Endothelial cell of umbilical vein (primary cell): ENCODE results near the gene PDE3B. TPM values are rescaled to one million over a fixed set of nuclear protein-coding genes. Genes with fewer than 3 reads are reported as not detected.

ENCODE experiments used
- BruUV-seq: library from RNA; stranded (reverse); fragments of 400-500 nt; replicated peaks from 2 replicates; lab custom pipeline; 2021; lab: Mats Ljungman, UMichigan
- CTCF ChIA-PET: fragments of 300-600, 350-600 bp; sonication (Branson Sonifier 250); formaldehyde crosslinking; loops from one replicate; lab custom pipeline; 2021; ENCODE audit warnings: antibody characterized with exemption, inconsistent platforms; lab: Charles Lee
- POLR2A ChIA-PET: fragments of 300-600, 350-600 bp; sonication (Branson Sonifier 250); formaldehyde crosslinking; loops from one replicate; lab custom pipeline; 2021; ENCODE audit warnings: antibody characterized with exemption, inconsistent platforms; lab: Charles Lee
- DNase-seq: peaks from one replicate; pipeline ENCODE4 v3.0.0-alpha.2; 2011; ENCODE audit warnings: low read depth, low spot score
- FAIRE-seq: peaks from 2 replicates; lab custom pipeline; 2011; peaks lifted over from hg19 to GRCh38; lab: Jason Lieb, UNC
- H2AFZ ChIP-seq: 2 replicates; pipeline ENCODE4 v1.6.0; 2012; ENCODE audit warnings: low read depth, low read length, control low read depth, inconsistent platforms
- H3K27ac ChIP-seq: 2 replicates; pipeline ENCODE4 v1.5.1; 2011; ENCODE audit warnings: low read depth, mild to moderate bottlenecking, control low read depth, low read length, moderate library complexity; ENCODE audit not compliant: insufficient read depth
- H3K27me3 ChIP-seq, 2 experiments: 2 replicates each; pipeline versions ENCODE4 v1.6.0 to v1.6.1; 2011; ENCODE audit warnings: low read length in 2 of 2, mixed read lengths in 1 of 2; ENCODE audit not compliant: control insufficient read depth in 2 of 2, insufficient read depth in 2 of 2
- H3K36me3 ChIP-seq, 2 experiments: 2 replicates in 1 of 2; 3 replicates in 1 of 2; pipeline ENCODE4 v1.5.1; 2011; ENCODE audit warnings: low read length in 2 of 2, mild to moderate bottlenecking in 1 of 2, moderate library complexity in 1 of 2; ENCODE audit not compliant: control insufficient read depth in 2 of 2, insufficient read depth in 2 of 2; ENCODE audit errors: extremely low read depth in 1 of 2
- H3K4me1 ChIP-seq: 3 replicates; pipeline ENCODE4 v1.5.1; 2011; ENCODE audit warnings: mild to moderate bottlenecking, low read length; ENCODE audit not compliant: control insufficient read depth, insufficient read depth; ENCODE audit errors: extremely low read depth
- H3K4me2 ChIP-seq: 2 replicates; pipeline ENCODE4 v1.6.1; 2011; ENCODE audit warnings: low read length, control low read depth, mixed read lengths; ENCODE audit not compliant: insufficient read depth
- H3K4me3 ChIP-seq, 3 experiments: fragments of 200-600 bp in 1 of 3; sonication (generic), shearing (Covaris generic) in 1 of 3; replicated peaks in 1 of 3; 2 replicates each; pipeline ENCODE4 v1.5.1; 2011 to 2016; ENCODE audit warnings: control low read depth in 3 of 3, low read length in 3 of 3, mild to moderate bottlenecking in 2 of 3, inconsistent platforms in 1 of 3, low read depth in 1 of 3, moderate library complexity in 1 of 3; ENCODE audit not compliant: insufficient read depth in 1 of 3
- H3K79me2 ChIP-seq: 2 replicates; pipeline ENCODE4 v1.6.0; 2012; ENCODE audit warnings: low read length, inconsistent platforms; ENCODE audit not compliant: control insufficient read depth, insufficient read depth
- H3K9ac ChIP-seq: replicated peaks from 2 replicates; pipeline ENCODE3; 2011; ENCODE audit warnings: low read length, control low read depth; ENCODE audit not compliant: insufficient read depth; ENCODE audit errors: extremely low read depth
- H3K9me1 ChIP-seq: replicated peaks from 3 replicates; pipeline ENCODE4 v1.6.0; 2011; ENCODE audit warnings: mild to moderate bottlenecking, low read length; ENCODE audit not compliant: control insufficient read depth, insufficient read depth; ENCODE audit errors: extremely low read depth
- H3K9me3 ChIP-seq: replicated peaks from 2 replicates; pipeline ENCODE4 v1.5.1; 2012; ENCODE audit warnings: low read length, inconsistent platforms; ENCODE audit not compliant: control insufficient read depth, insufficient read depth
- H4K20me1 ChIP-seq: replicated peaks from 2 replicates; pipeline ENCODE3; 2011; ENCODE audit warnings: mild to moderate bottlenecking, low read length; ENCODE audit not compliant: control insufficient read depth, insufficient read depth; ENCODE audit errors: extremely low read depth
- CTCF ChIP-seq, 2 donors: IDR thresholded peaks; 1 replicate in 1 of 2; 2 replicates in 1 of 2; pipeline ENCODE4 v1.5.1; 2011; ENCODE audit warnings: low read length in 2 of 2, mild to moderate bottlenecking in 2 of 2, moderate library complexity in 2 of 2, control low read depth in 1 of 2, inconsistent platforms in 1 of 2, low read depth in 1 of 2; ENCODE audit not compliant: insufficient read depth in 1 of 2; ENCODE audit errors: extremely low read depth in 1 of 2
- EZH2 ChIP-seq: IDR thresholded peaks from 2 replicates; pipeline ENCODE4 v1.6.1; 2012; ENCODE audit warnings: borderline replicate concordance, low read depth, mild to moderate bottlenecking, moderate library complexity, low read length, inconsistent platforms; ENCODE audit not compliant: severe bottlenecking
- FOS ChIP-seq: IDR thresholded peaks from 2 replicates; pipeline ENCODE4 v1.6.1; 2011; ENCODE audit warnings: mild to moderate bottlenecking, low read length, moderate library complexity, borderline replicate concordance; ENCODE audit not compliant: insufficient read depth
- GATA2 ChIP-seq: IDR thresholded peaks from 2 replicates; pipeline ENCODE4 v1.7.0; 2011; ENCODE audit warnings: low read depth, mild to moderate bottlenecking, moderate library complexity, mixed read lengths, low read length; ENCODE audit not compliant: insufficient read length, insufficient read depth
- JUN ChIP-seq: IDR thresholded peaks from 2 replicates; pipeline ENCODE4 v1.6.1; 2011; ENCODE audit warnings: borderline replicate concordance, low read depth; ENCODE audit not compliant: insufficient read length, insufficient read depth
- MAX ChIP-seq: IDR thresholded peaks from 2 replicates; pipeline ENCODE4 v1.6.1; 2011; ENCODE audit not compliant: insufficient read depth, insufficient read length
- MYC ChIP-seq: IDR thresholded peaks from one replicate; pipeline ENCODE4 v1.6.1; 2011; ENCODE audit warnings: mild to moderate bottlenecking, low read depth, low read length
- POLR2A ChIP-seq: IDR thresholded peaks from 2 replicates; pipeline ENCODE4 v1.6.1; 2012; ENCODE audit warnings: low read depth, mild to moderate bottlenecking, control low read depth, low read length
- POLR2AphosphoS5 ChIP-seq: IDR thresholded peaks from 2 replicates; pipeline ENCODE4 v1.6.1; 2012; ENCODE audit warnings: low read depth, mild to moderate bottlenecking, control low read depth, low read length, moderate library complexity; ENCODE audit not compliant: insufficient read depth
- dilution Hi-C: fragments of 300-500 bp; cut with MboI; formaldehyde crosslinking; loops from one replicate; pipeline ENCODE4 v1.15.0; 2019; ENCODE audit warnings: low sequenced_read_pairs; ENCODE audit not compliant: extremely low pct_ligation_motif_present
- intact Hi-C: fragments of 100-400 bp; cut with micrococcal nuclease; formaldehyde crosslinking; loops from one replicate; pipeline ENCODE4 v1.10.0; 2022
- polyA plus RNA-seq, 4 experiments: library from polyadenylated mRNA; depleted of rRNA in 3 of 4; stranded (reverse) in 3 of 4; unstranded in 1 of 4; fragments of >200 nt; gene quantifications; 2 replicates each; pipeline versions ENCODE4 v1.2.1 to v1.2.3, GENCODE V29; 2011 to 2012; ENCODE audit warnings: missing spikeins in 1 of 4
- total RNA-seq: library from RNA; stranded (reverse); gene quantifications from 2 replicates; pipeline ENCODE4 v1.2.3, GENCODE V29; 2021

The PDE3B gene
- total and polyA plus RNA-seq, 2 donors (not counting 3 experiments of a cell fraction or from before 2014, with no cell fraction given): 0.26 to 1.9 TPM

GRCh38 chr11:14645985-14646900 is 2.6 kb downstream of the PDE3B start:
- Histone ChIP-seq H3K27ac (no peak overlapping the region), H2AFZ (no peak overlapping the region), H3K4me3 (no peak overlapping the region), H3K27me3 (peaks cover 10 to 15% of the 10 kb centered on the region in 2 experiments), H3K9me1 (no peaks in the 10 kb centered on the region), H3K4me1 (peaks cover 18% of the 10 kb centered on the region), H3K79me2 (no peaks in the 10 kb centered on the region), H3K36me3 (no peaks in the 10 kb centered on the region), H3K9ac (no peak overlapping the region), H3K4me2 (no peak overlapping the region), H4K20me1 (no peaks in the 10 kb centered on the region), H3K9me3 (no peaks in the 10 kb centered on the region)
- intact Hi-C loops (no loop called here), dilution Hi-C loops (no loop called here)
- FAIRE-seq (no peak), DNase-seq (no peak)
- no TSS peak for BruUV-seq
- ChIA-PET CTCF (interaction anchor here (2.1 kb wide), 1 partner anchor 261 kb away, joined by 17 read pairs; no protein-coding TSS in a partner anchor), POLR2A (no interaction called here)
- TF ChIP-seq POLR2AphosphoS5: no peak
- TF ChIP-seq EZH2: no peak
- no peak for TF ChIP-seq MYC
- no peak for TF ChIP-seq GATA2
- no peak for TF ChIP-seq CTCF (IDR thresholded peaks at IDR 0.05; ENCODE audit: extremely low read depth in 1 of 2, insufficient read depth in 1 of 2, low read depth in 1 of 2, low read length in 2 of 2)
- TF ChIP-seq MAX: no peak
- no peak for TF ChIP-seq JUN
- TF ChIP-seq POLR2A: no peak
- TF ChIP-seq FOS: no peak
